Hepatic stellate cell (primary cell): ENCODE results near the gene C3orf22.

Experiments
- DNase-seq: peaks from one replicate; pipeline ENCODE4 v3.0.0; 2011; ENCODE audit warnings: low spot score

Gene C3orf22

DNA sequence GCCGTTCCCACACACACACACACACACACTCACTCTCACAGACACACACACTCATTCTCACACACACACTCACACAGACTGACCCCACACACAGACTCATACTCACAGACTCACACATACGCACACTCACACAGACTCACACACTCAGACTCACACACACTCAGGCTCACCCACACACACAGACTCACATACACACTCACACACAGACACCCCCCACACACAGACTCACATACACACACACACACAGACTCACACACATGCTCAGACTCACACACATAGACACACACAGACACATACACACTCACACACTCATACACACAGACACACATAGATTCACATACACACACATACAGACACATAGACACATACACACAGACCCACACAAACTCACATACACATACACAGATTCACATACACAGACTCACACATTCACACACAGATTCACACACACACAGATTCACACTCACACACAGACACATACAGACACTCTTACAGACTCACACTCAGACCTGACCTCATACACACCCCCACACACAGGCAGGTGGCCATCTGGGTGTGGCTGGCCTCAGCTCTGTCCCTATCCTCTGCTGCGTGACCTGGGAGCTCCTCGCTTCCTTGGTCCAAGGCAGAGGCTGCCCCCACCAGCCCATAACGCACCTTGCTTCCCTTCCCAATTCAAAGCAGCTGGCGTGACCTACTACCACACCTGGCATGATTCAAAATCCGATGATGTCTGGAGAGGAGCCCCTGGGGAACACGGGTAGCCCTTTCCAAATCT is 1.9 kb downstream of the C3orf22 start:
- DNase-seq, result no peak

- no peak for DNase-seq
Measured at GRCh38 chr3:126555795-126556636, 2.7 kb downstream of the C3orf22 start.

GRCh38 chr3:126554560-126555525 is 3.9 kb downstream of the C3orf22 start:
- no peak for DNase-seq

DNA sequence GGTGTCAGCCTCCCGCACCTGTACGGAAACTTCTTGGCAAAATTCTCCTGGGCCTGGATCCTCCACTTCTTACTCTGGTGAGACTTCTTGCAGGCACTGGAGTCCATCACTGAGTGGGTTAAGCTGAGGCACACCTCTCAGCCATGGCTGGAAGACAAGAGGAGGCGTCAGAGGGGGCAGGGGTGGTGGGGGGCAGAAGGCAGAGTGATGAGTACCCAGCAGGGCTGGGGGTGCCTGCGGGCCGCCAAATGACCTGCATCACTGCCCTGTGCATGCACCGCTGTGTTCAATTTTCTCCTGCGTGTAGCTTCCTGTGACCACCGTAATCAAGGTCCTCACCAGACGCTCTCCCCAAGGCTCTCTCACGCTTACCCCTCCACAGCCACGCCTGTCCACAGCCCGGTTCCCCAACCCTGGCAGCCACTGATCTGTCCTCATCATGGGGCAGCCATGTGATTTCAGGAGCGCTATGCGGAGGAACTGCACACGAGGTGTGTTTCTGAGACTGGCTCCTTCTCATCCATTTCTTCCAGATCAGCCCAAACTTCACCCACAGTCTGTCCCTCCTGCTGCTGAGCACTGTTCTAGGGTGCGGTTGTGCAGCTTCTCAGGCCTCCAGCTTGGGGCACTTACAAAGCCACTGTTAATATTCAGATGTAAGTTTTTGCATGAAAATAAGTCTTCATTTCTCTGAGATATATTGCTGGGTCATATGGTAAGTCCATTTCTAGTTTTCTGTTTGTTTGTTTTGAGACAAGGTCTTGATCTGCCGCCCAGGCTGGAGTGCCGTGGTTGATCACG is 5.2 kb downstream of the C3orf22 start:
- no peak for DNase-seq

DNA sequence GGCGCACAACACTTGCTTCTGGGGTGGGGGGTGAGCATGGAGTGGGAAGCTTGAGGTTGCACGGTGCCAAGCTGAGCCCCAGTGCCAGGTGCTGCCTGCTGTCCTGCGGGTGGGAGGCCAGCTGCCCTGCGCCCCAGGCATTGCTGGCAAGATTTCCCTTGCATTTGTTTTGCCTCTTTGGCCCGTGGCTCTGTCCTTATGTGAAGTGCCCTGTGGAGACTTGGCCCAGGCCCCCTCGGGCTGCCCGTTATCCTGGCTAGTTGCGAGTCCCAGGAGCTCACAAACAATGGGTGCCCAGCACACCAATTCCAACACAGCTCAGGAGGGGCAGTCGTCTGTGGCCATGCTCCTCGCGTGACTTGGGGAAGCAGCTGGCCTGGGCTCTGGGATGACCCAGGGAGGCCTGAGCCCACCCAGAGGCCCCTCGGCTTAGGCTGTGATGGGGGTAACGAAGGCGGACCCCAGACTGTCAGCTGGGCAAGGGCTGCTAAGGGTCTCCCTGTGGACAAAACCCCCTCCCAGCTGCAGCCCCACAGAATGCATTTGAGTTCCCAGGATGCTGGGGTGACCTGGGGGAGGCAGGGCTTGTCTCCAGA is 5.9 kb downstream of the C3orf22 start:
- DNase-seq, result no peak

DNA sequence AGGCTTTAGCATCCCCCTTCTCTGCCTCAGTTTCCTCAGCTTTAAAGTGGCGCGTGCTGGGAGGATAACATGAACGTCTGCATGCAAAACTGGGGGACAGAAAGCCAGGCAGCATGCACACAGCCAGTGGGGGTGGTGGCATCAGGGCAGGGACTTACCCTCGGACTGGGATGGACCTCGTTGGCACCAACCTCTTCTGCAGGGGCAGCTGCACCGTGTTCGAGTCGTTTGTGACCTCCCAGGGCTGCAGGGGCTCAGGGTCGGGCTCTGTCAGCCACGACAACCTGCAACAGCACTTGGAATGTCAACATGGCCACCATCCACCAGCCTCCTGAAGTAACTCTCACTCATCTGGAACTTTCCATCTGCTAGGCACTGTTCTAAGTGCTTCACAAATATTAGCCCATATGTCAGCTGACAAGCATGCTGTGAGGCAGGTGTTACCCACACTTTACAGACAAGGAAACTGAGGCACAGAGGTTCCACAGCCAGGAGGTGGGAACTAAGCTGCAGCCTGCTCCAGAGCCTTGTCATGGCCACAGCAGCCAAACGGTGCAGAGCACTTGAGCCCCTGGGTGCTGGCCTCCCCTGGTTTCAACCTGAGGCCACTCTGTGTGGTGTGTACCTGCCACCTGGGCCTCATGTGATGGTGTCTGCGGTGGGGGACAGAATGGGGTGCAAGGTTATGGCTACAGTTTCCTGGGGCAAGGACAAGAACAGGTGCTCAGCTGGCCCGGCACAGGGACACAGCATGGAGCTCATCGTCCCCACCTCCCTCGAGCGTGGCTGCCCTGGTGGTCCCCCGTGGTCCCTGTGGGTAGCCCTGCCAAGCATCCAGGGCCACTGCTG is 6.7 kb downstream of the C3orf22 start:
- no peak for DNase-seq

GRCh38 chr3:126551121-126551838 is 7.5 kb downstream of the C3orf22 start:
- no peak for DNase-seq

DNA sequence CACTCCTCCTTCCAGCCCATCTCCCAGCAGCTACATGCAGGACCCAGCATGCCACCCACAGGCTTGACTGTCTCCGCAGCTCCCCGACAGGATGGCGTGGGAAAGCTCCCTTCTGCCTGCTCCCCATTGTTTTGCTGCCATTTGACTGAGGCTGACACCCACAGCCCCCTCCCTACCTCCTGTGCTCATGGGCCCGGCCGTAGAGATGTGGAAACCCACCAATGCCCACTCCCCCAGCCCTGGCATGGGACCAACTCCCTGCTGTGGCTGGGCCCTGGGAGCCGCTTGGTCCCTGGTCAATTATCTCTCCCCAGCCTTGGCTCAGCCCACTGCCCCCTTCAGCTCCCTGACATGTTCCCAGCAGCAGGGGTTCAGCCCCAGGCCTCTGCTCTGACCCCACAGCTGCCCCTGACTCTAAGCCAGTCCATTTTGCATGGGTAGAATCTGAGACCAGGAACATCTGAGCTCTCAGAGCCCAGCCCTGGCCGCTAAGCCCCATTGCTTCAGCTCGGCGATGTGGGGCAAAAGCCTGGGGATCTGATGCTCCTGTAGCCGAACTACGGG is 8.2 kb downstream of the C3orf22 start:
- no peak for DNase-seq

- no peak for DNase-seq
Measured at GRCh38 chr3:126549861-126550487, 8.8 kb downstream of the C3orf22 start.

DNA sequence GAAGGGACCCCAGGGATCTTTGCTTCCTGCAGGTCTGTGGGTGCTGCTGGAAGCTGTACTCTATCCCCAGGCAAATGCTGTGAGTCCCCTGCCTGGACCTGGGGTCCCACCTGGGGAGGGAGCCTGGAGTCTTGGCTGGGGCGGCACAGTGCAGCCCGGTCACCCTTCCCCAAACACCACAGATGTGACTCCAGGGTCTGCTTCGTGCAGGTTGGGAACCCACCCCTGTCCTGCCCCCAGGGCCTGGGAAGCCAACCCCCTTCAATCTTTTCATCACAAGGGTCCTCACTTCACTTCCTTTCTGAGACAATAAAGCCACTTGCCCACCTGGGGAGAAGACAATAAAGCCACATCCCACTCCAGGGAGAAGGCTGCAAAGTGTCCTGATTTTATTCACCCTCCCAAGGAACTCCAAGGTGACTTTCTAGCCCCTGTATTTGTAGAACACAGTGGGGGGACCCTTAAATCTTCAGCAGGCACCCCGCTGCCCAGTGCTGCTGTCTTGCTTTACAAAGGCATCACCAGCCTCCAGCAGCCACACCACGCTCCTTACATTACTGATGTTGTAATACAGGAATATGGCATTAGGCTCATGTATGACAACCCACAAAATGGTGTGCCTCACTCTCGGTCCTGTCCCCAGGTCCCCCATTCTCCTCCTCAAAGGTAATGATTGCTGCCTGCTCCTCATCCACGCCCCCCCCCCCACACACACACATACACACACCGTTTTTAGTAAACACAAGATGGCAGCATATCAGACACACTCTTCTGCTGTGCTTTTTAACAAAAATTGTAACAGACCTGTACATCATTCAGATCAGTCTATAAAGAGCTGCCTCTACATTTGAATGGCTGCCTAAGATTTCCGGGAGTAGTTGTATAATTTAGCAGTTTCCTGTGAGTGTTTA is 9.9 kb downstream of the C3orf22 start:
- DNase-seq, result no peak

DNA sequence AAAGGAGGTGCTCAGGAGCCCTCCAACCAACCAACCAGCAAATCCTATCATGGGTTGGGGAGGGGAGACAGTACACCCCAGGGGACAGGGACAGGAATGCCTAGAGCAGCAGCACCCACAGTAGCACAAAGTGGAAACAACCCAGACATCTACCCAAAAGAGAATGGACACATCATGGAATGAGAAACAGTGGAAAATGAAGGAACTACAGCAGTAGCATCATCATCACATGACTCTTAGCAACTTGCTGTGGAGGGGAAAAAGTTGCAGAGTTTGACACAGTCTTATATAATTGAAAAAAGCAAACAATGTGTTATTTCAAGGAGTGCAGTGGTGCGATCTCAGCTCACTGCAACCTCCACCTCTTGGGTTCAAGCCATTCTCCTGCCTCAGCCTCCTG is 11.0 kb downstream of the C3orf22 start:
- no peak for DNase-seq

- DNase-seq, result no peak
Measured at GRCh38 chr3:126546549-126547239, 12.0 kb downstream of the C3orf22 start.

GRCh38 chr3:126546013-126546412 is 12.7 kb downstream of the C3orf22 start:
- no peak for DNase-seq

DNA sequence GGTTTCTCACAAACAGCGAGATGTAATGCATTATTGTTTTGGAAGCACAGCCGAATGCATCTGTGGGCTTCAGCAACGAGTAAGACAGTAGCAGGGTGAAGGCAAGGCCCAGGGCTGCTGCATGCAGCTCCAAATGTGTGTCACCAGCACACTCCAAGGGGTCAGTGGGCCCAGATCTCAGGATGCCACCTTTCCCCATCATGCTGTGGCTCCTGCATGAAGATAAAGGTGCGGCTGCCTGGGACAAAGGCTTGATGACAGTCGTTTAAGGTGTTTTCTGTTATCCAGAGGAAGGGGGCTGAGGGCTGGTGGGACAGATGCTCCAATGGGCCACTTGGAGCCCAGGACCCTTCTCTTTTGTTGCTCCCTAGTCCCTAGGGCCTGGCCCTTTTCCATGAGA is 13.2 kb downstream of the C3orf22 start:
- no peak for DNase-seq

DNA sequence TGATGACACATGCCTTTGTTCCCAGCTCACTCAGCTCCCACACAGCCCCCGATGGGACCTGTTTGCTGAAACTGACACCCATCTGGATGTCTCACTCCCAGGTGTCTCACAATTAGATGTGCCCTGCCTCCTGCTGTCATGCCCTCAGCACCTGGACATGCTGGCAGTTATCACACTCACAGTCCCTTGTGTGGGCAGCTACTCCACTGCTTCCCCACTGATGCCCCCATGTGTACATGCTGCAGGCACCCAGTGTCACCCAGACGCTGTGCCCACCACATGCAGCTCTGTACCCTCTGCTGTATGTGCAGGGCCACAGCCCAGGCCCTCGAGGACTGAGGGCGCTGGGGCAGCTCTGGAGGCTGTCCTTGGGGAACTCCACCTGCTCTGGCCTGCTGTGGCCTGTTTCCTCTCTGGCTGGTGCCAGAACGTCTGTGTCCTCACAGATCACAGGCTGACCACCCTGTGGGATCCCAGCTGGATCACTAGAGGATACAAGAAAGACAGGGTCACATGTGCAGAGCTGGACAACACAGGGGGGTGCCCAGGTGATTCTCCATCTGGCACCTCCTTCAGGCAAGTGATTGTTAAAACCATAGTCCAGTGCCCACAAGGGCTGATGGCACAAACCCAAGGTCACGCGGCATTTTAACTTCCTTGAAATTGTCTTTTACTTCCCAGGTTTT is 14.0 kb downstream of the C3orf22 start:
- DNase-seq, result no peak

DNA sequence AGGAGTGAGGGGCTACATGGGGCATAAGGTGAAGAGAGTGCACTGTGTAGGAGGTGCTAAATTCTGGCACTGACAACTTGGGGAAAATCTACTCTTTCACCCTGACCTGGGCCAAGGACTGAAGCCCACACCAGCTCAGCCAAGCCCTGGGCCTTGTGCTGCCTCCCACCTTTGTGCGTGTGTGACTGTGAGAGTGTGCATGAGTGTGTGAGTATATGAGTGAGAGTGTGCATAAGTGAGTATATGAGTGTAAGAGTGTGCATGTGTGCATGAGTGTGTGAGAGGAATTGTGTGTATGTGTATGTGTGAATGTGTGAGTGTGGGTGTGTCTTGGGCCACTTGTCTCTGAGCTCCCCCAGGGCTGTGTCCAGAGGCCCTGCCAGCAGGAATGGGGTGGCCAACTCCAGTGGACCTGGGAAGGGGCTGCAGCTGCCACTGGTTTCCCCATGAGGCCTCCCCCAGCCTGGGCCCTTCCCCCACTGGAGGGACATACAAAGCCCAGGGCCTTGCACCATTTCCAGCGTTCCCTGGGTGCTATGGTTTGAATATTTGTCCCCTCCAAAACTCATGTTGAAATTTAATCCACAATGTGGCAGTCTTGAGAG is 15.2 kb downstream of the C3orf22 start:
- DNase-seq, result no peak
